ENCODE measurements around the gene KNG1. TPM values are rescaled to one million over a fixed set of nuclear protein-coding genes. Genes with fewer than 3 reads are reported as not detected.
"Not testable (repeated sequence)": the region's sequence is repeated elsewhere in the genome, so short reads cannot be mapped to it uniquely, and the experiment has no call there.

Gene KNG1
- total RNA-seq, 1 donor from 2014 or later = 0.14 TPM

DNA sequence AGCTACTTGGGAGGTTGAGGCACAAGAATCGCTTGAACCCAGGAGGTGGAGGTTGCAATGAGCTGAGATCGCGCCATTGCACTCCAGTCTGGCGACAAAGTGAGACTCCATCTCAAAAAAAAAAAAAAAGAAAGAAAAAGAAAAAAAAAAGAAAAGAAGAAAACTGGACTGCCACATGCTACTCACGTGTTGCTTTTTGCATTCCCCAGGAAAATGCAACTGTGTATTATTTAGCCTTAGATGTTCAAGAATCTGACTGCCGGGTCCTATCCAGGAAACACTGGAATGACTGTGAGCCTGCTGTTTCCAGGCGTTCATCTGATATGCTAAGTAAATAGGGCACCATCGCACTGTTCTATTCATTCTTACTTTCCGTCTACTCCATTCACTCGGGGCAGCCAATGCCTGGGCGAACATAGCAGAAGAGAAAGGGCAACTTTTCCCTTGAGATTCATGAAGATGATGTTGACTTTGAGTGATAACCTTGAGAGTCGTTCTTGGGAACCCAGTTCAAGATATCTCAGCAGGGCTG is 30.0 kb upstream of the KNG1 start:
- H3K27ac ChIP-seq = no peak overlapping the region
- DNase-seq = no peak
- no peak for ATAC-seq
- no peak overlapping the region for H3K4me3 ChIP-seq
- H3K4me1 ChIP-seq = no peaks in the 10 kb centered on the region
- H3K27me3 ChIP-seq = no peaks in the 10 kb centered on the region
- no peak for TF ChIP-seq CTCF (IDR thresholded peaks at IDR 0.05)
- no peaks in the 10 kb centered on the region for H3K36me3 ChIP-seq
- H3K9me3 ChIP-seq = no peaks in the 10 kb centered on the region
- intact Hi-C loops (cut with DNase I) = no loop called here

DNA sequence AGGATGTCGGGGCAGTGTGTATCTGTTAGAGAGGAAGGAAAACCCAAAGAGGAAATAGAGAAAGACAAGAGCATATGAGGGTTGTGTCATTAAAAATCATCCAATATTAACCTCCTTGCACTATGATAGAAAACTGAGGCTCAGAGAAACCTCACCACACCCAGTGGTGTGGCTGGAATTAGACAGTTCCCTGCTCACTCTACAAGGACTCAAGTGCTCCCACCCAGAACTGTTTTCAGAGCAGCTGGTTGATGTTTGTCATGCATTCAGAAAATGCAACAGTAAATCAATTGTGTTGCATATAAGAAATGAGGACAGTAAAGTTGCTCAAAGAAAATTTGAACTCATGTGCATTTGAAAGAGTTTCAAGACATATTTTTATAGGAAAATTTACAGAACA is 26.9 kb upstream of the KNG1 start:
- ATAC-seq; H3K4me3 ChIP-seq; H3K27me3 ChIP-seq; H3K9me3 ChIP-seq; H3K4me1 ChIP-seq; H3K36me3 ChIP-seq; DNase-seq; intact Hi-C loops (cut with DNase I); H3K27ac ChIP-seq: not testable (repeated sequence)

GRCh38 chr3:186691676-186692075 is 25.5 kb upstream of the KNG1 start:
- intact Hi-C loops (cut with DNase I) = no loop called here

GRCh38 chr3:186693843-186694242 is 23.3 kb upstream of the KNG1 start:
- ATAC-seq (peak; percentile 33), DNase-seq (no peak)
- H3K27me3 ChIP-seq = no peaks in the 10 kb centered on the region
- intact Hi-C loops (cut with DNase I) = no loop called here
- H3K27ac ChIP-seq = no peak overlapping the region
- no peaks in the 10 kb centered on the region for H3K4me1 ChIP-seq
- no peak for TF ChIP-seq CTCF (IDR thresholded peaks at IDR 0.05)
- no peaks in the 10 kb centered on the region for H3K9me3 ChIP-seq
- H3K4me3 ChIP-seq = no peak overlapping the region
- H3K36me3 ChIP-seq = no peaks in the 10 kb centered on the region

More at GRCh38 chr3:186691676-186692075, 25.5 kb upstream of the KNG1 start:
- Histone ChIP-seq H3K4me3 (no peak overlapping the region), H3K27me3 (no peaks in the 10 kb centered on the region), H3K27ac (no peak overlapping the region), H3K4me1 (no peaks in the 10 kb centered on the region), H3K9me3 (no peaks in the 10 kb centered on the region), H3K36me3 (no peaks in the 10 kb centered on the region)
- no peak for ATAC-seq
- TF ChIP-seq CTCF (IDR thresholded peaks at IDR 0.05) = no peak
- no peak for DNase-seq

- Histone ChIP-seq H3K4me3 (no peak overlapping the region), H3K4me1 (no peaks in the 10 kb centered on the region), H3K36me3 (no peaks in the 10 kb centered on the region), H3K27me3 (no peaks in the 10 kb centered on the region), H3K9me3 (no peaks in the 10 kb centered on the region), H3K27ac (no peak overlapping the region)
- intact Hi-C loops (cut with DNase I) = no loop called here
- no peak for TF ChIP-seq CTCF (IDR thresholded peaks at IDR 0.05)
- no peak for ATAC-seq
- DNase-seq = no peak
These were observed 22.7 kb upstream of the KNG1 start for GRCh38 chr3:186694288-186695032.

GRCh38 chr3:186696522-186696921 is 20.6 kb upstream of the KNG1 start:
- Histone ChIP-seq H3K4me3 (no peak overlapping the region), H3K36me3 (no peaks in the 10 kb centered on the region), H3K4me1 (no peaks in the 10 kb centered on the region), H3K9me3 (no peaks in the 10 kb centered on the region), H3K27me3 (no peaks in the 10 kb centered on the region), H3K27ac (no peak overlapping the region)
- no peak for TF ChIP-seq CTCF (IDR thresholded peaks at IDR 0.05)
- intact Hi-C loops (cut with DNase I) = no loop called here
- DNase-seq (no peak), ATAC-seq (no peak)

All from upper lobe of right lung (tissue), 1 donor.